ENCODE measurements around the gene PDLIM5.

PDLIM5 gene

GRCh38 chr4:94669672-94670664, 218.2 kb downstream of the PDLIM5 start:
- Mint-ChIP-seq H3K27me3 (no peaks in the 10 kb centered on the region), H3K27ac (no peak overlapping the region), H3K36me3 (ENCODE audit: low read depth) (peaks cover 9% of the 10 kb centered on the region), H3K4me3 (no peak overlapping the region), H3K4me1 (ENCODE audit: low read depth) (no peaks in the 10 kb centered on the region), H3K9me3 (no peaks in the 10 kb centered on the region)
- no peak for DNase-seq

GRCh38 chr4:94671113-94671512, 219.4 kb downstream of the PDLIM5 start:
- H3K4me1 Mint-ChIP-seq (ENCODE audit: low read depth), result no peaks in the 10 kb centered on the region

GRCh38 chr4:94673961-94674360, 222.2 kb downstream of the PDLIM5 start:
- Mint-ChIP-seq H3K27ac (no peak overlapping the region), H3K4me3 (no peak overlapping the region), H3K4me1 (ENCODE audit: low read depth) (no peaks in the 10 kb centered on the region), H3K27me3 (no peaks in the 10 kb centered on the region), H3K9me3 (no peaks in the 10 kb centered on the region), H3K36me3 (ENCODE audit: low read depth) (no peaks in the 10 kb centered on the region)
- no peak for DNase-seq

More at GRCh38 chr4:94671113-94671512, 219.4 kb downstream of the PDLIM5 start:
- Mint-ChIP-seq H3K27ac (no peak overlapping the region), H3K9me3 (no peaks in the 10 kb centered on the region), H3K36me3 (ENCODE audit: low read depth) (peaks cover 2% of the 10 kb centered on the region), H3K4me3 (no peak overlapping the region), H3K27me3 (no peaks in the 10 kb centered on the region)
- no peak for DNase-seq

GRCh38 chr4:94676970-94677369, 225.2 kb downstream of the PDLIM5 start:
- Mint-ChIP-seq H3K27ac (no peak overlapping the region), H3K27me3 (no peaks in the 10 kb centered on the region), H3K36me3 (ENCODE audit: low read depth) (no peaks in the 10 kb centered on the region), H3K9me3 (no peaks in the 10 kb centered on the region), H3K4me3 (no peak overlapping the region), H3K4me1 (ENCODE audit: low read depth) (no peaks in the 10 kb centered on the region)
- DNase-seq, result no peak

- H3K4me3 Mint-ChIP-seq, result no peak overlapping the region
- no peaks in the 10 kb centered on the region for H3K4me1 Mint-ChIP-seq (ENCODE audit: low read depth)
- H3K27ac Mint-ChIP-seq, result no peak overlapping the region
- no peak for DNase-seq
- H3K27me3 Mint-ChIP-seq, result no peaks in the 10 kb centered on the region
- no peaks in the 10 kb centered on the region for H3K9me3 Mint-ChIP-seq
- no peaks in the 10 kb centered on the region for H3K36me3 Mint-ChIP-seq (ENCODE audit: low read depth)
Measured at GRCh38 chr4:94678896-94679295, 227.2 kb downstream of the PDLIM5 start.

- no peak for DNase-seq
- Mint-ChIP-seq H3K27me3 (no peaks in the 10 kb centered on the region), H3K9me3 (no peaks in the 10 kb centered on the region), H3K4me3 (no peak overlapping the region), H3K4me1 (ENCODE audit: low read depth) (no peaks in the 10 kb centered on the region), H3K27ac (no peak overlapping the region), H3K36me3 (ENCODE audit: low read depth) (no peaks in the 10 kb centered on the region)
Measured at GRCh38 chr4:94680176-94680862, 228.6 kb downstream of the PDLIM5 start.

- Mint-ChIP-seq H3K27ac (no peak overlapping the region), H3K9me3 (no peaks in the 10 kb centered on the region), H3K36me3 (ENCODE audit: low read depth) (no peaks in the 10 kb centered on the region), H3K4me3 (no peak overlapping the region), H3K27me3 (no peaks in the 10 kb centered on the region), H3K4me1 (ENCODE audit: low read depth) (no peaks in the 10 kb centered on the region)
- DNase-seq, result no peak
Measured at GRCh38 chr4:94686086-94686485, 234.3 kb downstream of the PDLIM5 start.

- H3K27me3 Mint-ChIP-seq, result no peaks in the 10 kb centered on the region
- no peak for DNase-seq
- no peaks in the 10 kb centered on the region for H3K36me3 Mint-ChIP-seq (ENCODE audit: low read depth)
- no peak overlapping the region for H3K27ac Mint-ChIP-seq
- H3K4me1 Mint-ChIP-seq (ENCODE audit: low read depth), result no peaks in the 10 kb centered on the region
- H3K4me3 Mint-ChIP-seq, result no peak overlapping the region
- no peaks in the 10 kb centered on the region for H3K9me3 Mint-ChIP-seq
Measured at GRCh38 chr4:94689155-94689860, 237.6 kb downstream of the PDLIM5 start.

GRCh38 chr4:94690851-94691254, 239.1 kb downstream of the PDLIM5 start:
- DNase-seq, result no peak

GRCh38 chr4:94691552-94691951, 239.8 kb downstream of the PDLIM5 start:
- no peak overlapping the region for H3K4me3 Mint-ChIP-seq
- no peaks in the 10 kb centered on the region for H3K27me3 Mint-ChIP-seq
- H3K36me3 Mint-ChIP-seq (ENCODE audit: low read depth), result no peaks in the 10 kb centered on the region
- DNase-seq, result no peak
- no peak overlapping the region for H3K27ac Mint-ChIP-seq
- no peaks in the 10 kb centered on the region for H3K9me3 Mint-ChIP-seq
- H3K4me1 Mint-ChIP-seq (ENCODE audit: low read depth), result no peaks in the 10 kb centered on the region

More at GRCh38 chr4:94690851-94691254, 239.1 kb downstream of the PDLIM5 start:
- Mint-ChIP-seq H3K27ac (no peak overlapping the region), H3K4me1 (ENCODE audit: low read depth) (no peaks in the 10 kb centered on the region), H3K27me3 (no peaks in the 10 kb centered on the region), H3K9me3 (no peaks in the 10 kb centered on the region), H3K36me3 (ENCODE audit: low read depth) (no peaks in the 10 kb centered on the region), H3K4me3 (no peak overlapping the region)

- no peaks in the 10 kb centered on the region for H3K27me3 Mint-ChIP-seq
- no peaks in the 10 kb centered on the region for H3K9me3 Mint-ChIP-seq
- no peak overlapping the region for H3K27ac Mint-ChIP-seq
- H3K4me1 Mint-ChIP-seq (ENCODE audit: low read depth), result no peaks in the 10 kb centered on the region
- H3K36me3 Mint-ChIP-seq (ENCODE audit: low read depth), result no peaks in the 10 kb centered on the region
- H3K4me3 Mint-ChIP-seq, result no peak overlapping the region
- DNase-seq, result no peak
Measured at GRCh38 chr4:94695384-94695783, 243.6 kb downstream of the PDLIM5 start.

- H3K36me3 Mint-ChIP-seq (ENCODE audit: low read depth), result no peaks in the 10 kb centered on the region
- no peaks in the 10 kb centered on the region for H3K4me1 Mint-ChIP-seq (ENCODE audit: low read depth)
- no peak for DNase-seq
- H3K9me3 Mint-ChIP-seq, result no peaks in the 10 kb centered on the region
- H3K27ac Mint-ChIP-seq, result no peak overlapping the region
- no peaks in the 10 kb centered on the region for H3K27me3 Mint-ChIP-seq
- H3K4me3 Mint-ChIP-seq, result no peak overlapping the region
Measured at GRCh38 chr4:94698187-94698586, 246.4 kb downstream of the PDLIM5 start.

GRCh38 chr4:94700298-94700697, 248.6 kb downstream of the PDLIM5 start:
- H3K27me3 Mint-ChIP-seq, result no peaks in the 10 kb centered on the region
- no peak for DNase-seq
- H3K27ac Mint-ChIP-seq, result no peak overlapping the region
- no peaks in the 10 kb centered on the region for H3K36me3 Mint-ChIP-seq (ENCODE audit: low read depth)
- no peak overlapping the region for H3K4me3 Mint-ChIP-seq
- H3K4me1 Mint-ChIP-seq (ENCODE audit: low read depth), result no peaks in the 10 kb centered on the region
- no peaks in the 10 kb centered on the region for H3K9me3 Mint-ChIP-seq

GRCh38 chr4:94701631-94702300, 250.0 kb downstream of the PDLIM5 start:
- Mint-ChIP-seq H3K27me3 (no peaks in the 10 kb centered on the region), H3K36me3 (ENCODE audit: low read depth) (no peaks in the 10 kb centered on the region), H3K4me3 (no peak overlapping the region), H3K27ac (no peak overlapping the region), H3K4me1 (ENCODE audit: low read depth) (no peaks in the 10 kb centered on the region), H3K9me3 (no peaks in the 10 kb centered on the region)
- no peak for DNase-seq
